HEK293 (cell line): Measurements from ENCODE around the gene STAB1.

ENCODE experiments used
- ATF2 ChIP-seq: fragments of 450-650 bp; formaldehyde crosslinking; IDR thresholded peaks from 2 replicates; pipeline ENCODE4 v1.5.1; 2016; ENCODE audit warnings: missing biosample characterization, missing genetic modification characterization, low read depth
- CTCF ChIP-seq: fragments of 450-650 bp; formaldehyde crosslinking; IDR thresholded peaks from 2 replicates; pipeline ENCODE4 v1.5.1; 2016; ENCODE audit warnings: missing biosample characterization, missing genetic modification characterization
- OVOL3 ChIP-seq: fragments of 450-650 bp; formaldehyde crosslinking; IDR thresholded peaks from 2 replicates; pipeline ENCODE4 v1.5.1; 2016; ENCODE audit warnings: missing biosample characterization, missing genetic modification characterization
- PRDM1 ChIP-seq: fragments of 450-650 bp; formaldehyde crosslinking; IDR thresholded peaks from 2 replicates; pipeline ENCODE4; 2016; ENCODE audit warnings: missing biosample characterization, missing genetic modification characterization
- SP2 ChIP-seq: fragments of 450-650 bp; formaldehyde crosslinking; IDR thresholded peaks from 2 replicates; pipeline ENCODE4 v1.5.1; 2016; ENCODE audit warnings: missing biosample characterization, missing genetic modification characterization
- ZNF138 ChIP-seq: fragments of 450-650 bp; formaldehyde crosslinking; IDR thresholded peaks from 2 replicates; pipeline ENCODE4 v1.5.1; 2016; ENCODE audit warnings: missing biosample characterization, missing genetic modification characterization, borderline replicate concordance

- TF ChIP-seq ZNF138 (tag by site-specific recombination) (no peak), CTCF (tag by site-specific recombination) (no peak), SP2 (tag by site-specific recombination) (no peak), PRDM1 (no peak), ATF2 (tag by site-specific recombination) (no peak), OVOL3 (tag by site-specific recombination) (no peak)
Measured at GRCh38 chr3:52570076-52570475, 74.9 kb downstream of the STAB1 start.
